Measurements from ENCODE around the gene SETD1B. TPM values are rescaled to one million over a fixed set of nuclear protein-coding genes. Genes with fewer than 3 reads are reported as not detected.

Gene SETD1B
- total and polyA plus RNA-seq, 2 donors (not counting 3 experiments of a cell fraction or from before 2014, with no cell fraction given): 2.6 to 27.0 TPM

DNA sequence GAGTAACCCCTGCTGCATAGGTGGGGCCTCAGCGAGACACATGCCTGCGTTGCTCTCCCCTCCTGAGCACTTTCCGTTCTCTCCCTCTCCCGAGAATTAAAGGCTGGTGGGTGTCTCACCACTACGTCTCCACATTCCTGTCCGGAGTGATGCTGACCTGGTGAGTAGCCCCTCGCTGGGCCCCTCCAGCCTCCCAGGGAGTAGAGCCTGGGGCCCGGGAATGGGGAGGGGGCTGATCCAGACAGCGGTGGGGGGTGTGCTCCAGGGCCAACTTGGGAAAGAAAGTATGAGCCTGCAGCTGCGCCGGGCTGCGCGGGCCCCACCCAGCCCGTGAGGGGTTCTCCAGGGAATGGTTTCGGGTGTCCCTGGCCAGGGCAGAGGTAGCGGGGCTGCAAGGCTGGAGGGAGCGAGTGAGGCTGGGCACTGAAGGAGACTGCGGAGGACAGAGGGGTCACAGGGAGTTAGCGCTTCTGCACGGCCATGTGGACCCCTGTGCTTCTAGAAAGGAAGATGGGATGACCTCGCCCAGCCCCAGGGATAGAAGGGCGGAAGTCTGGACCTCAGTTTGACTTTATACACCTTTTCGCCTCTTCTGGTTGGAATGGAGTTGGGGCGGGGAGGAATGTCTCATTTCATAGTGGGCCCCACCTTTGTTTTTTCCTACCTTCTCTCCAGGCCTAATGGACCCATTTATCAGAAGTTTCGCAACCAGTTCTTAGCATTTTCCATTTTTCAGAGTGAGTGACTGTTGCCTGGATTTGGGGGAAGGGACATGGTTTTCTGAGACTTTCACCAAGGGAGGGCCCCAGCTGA lies 32.8 kb upstream of the SETD1B start:
- ChIA-PET CTCF (interaction anchor here (1.6 kb wide), 1 partner anchor 23 kb away, joined by 6 read pairs; no protein-coding TSS in a partner anchor), POLR2A (no interaction called here)
- no peak for TF ChIP-seq JUN (IDR thresholded peaks at IDR 0.05; ENCODE audit: borderline replicate concordance, insufficient read depth, insufficient read length, low read depth)
- no peak for TF ChIP-seq POLR2A (IDR thresholded peaks at IDR 0.05; ENCODE audit: low read depth, low read length)
- no peak for TF ChIP-seq MYC (IDR thresholded peaks at IDR 0.05; ENCODE audit: low read depth, low read length)
- no peak for TF ChIP-seq GATA2 (IDR thresholded peaks at IDR 0.05; ENCODE audit: insufficient read depth, insufficient read length, low read depth, low read length)
- TF ChIP-seq, protein P1, sequence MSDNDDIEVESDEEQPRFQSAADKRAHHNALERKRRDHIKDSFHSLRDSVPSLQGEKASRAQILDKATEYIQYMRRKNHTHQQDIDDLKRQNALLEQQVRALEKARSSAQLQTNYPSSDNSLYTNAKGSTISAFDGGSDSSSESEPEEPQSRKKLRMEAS (IDR thresholded peaks at IDR 0.05; ENCODE audit: insufficient read depth, insufficient read length): no peak
- TF ChIP-seq POLR2AphosphoS5 (IDR thresholded peaks at IDR 0.05; ENCODE audit: insufficient read depth, low read depth, low read length): no peak
- no peak for TF ChIP-seq FOS (IDR thresholded peaks at IDR 0.05; ENCODE audit: borderline replicate concordance, insufficient read depth, low read length)
- TF ChIP-seq, protein P2, sequence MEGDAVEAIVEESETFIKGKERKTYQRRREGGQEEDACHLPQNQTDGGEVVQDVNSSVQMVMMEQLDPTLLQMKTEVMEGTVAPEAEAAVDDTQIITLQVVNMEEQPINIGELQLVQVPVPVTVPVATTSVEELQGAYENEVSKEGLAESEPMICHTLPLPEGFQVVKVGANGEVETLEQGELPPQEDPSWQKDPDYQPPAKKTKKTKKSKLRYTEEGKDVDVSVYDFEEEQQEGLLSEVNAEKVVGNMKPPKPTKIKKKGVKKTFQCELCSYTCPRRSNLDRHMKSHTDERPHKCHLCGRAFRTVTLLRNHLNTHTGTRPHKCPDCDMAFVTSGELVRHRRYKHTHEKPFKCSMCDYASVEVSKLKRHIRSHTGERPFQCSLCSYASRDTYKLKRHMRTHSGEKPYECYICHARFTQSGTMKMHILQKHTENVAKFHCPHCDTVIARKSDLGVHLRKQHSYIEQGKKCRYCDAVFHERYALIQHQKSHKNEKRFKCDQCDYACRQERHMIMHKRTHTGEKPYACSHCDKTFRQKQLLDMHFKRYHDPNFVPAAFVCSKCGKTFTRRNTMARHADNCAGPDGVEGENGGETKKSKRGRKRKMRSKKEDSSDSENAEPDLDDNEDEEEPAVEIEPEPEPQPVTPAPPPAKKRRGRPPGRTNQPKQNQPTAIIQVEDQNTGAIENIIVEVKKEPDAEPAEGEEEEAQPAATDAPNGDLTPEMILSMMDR (IDR thresholded peaks at IDR 0.05; ENCODE audit: extremely low read depth in 1 of 2, insufficient read depth in 1 of 2, low read depth in 1 of 2, low read length in 2 of 2): no peak
- TF ChIP-seq EZH2 (IDR thresholded peaks at IDR 0.05; ENCODE audit: borderline replicate concordance, low read depth, low read length, severe bottlenecking): no peak

More for the DNA sequence above, 32.8 kb upstream of the SETD1B start:
- Histone ChIP-seq H3K79me2 (ENCODE audit: control insufficient read depth, insufficient read depth, low read length) (no peaks in the 10 kb centered on the region), H2AFZ (ENCODE audit: low read depth, low read length) (no peak overlapping the region), H3K4me1 (ENCODE audit: control insufficient read depth, extremely low read depth, insufficient read depth, low read length) (no peaks in the 10 kb centered on the region), H3K9me3 (replicated peaks; ENCODE audit: control insufficient read depth, insufficient read depth, low read length) (no peaks in the 10 kb centered on the region), H3K27ac (ENCODE audit: insufficient read depth, low read depth, low read length) (no peak overlapping the region), H3K27me3 (ENCODE audit: control insufficient read depth in 2 of 2, insufficient read depth in 2 of 2, low read length in 2 of 2) (no peaks in the 10 kb centered on the region), H3K4me2 (ENCODE audit: insufficient read depth, low read length) (no peak overlapping the region), H3K9me1 (replicated peaks; ENCODE audit: control insufficient read depth, extremely low read depth, insufficient read depth, low read length) (no peaks in the 10 kb centered on the region), H4K20me1 (replicated peaks; ENCODE audit: control insufficient read depth, extremely low read depth, insufficient read depth, low read length) (no peaks in the 10 kb centered on the region), H3K9ac (replicated peaks; ENCODE audit: extremely low read depth, insufficient read depth, low read length) (no peak overlapping the region), H3K4me3 (replicated peaks in 1 of 3; ENCODE audit: insufficient read depth in 1 of 3, low read depth in 1 of 3, low read length in 3 of 3) (no peak overlapping the region), H3K36me3 (ENCODE audit: control insufficient read depth in 2 of 2, extremely low read depth in 1 of 2, insufficient read depth in 2 of 2, low read length in 2 of 2) (no peaks in the 10 kb centered on the region)
- DNase-seq (ENCODE audit: low read depth, low spot score) (no peak), FAIRE-seq (no peak)
- intact Hi-C loops (cut with micrococcal nuclease) (loop anchor here (10.0 kb wide), 1 partner anchor 276 kb away; no protein-coding TSS in a partner anchor), dilution Hi-C loops (cut with MboI; ENCODE audit: extremely low pct_ligation_motif_present, low sequenced_read_pairs) (no loop called here)
- no TSS peak for BruUV-seq (replicated peaks)

Data from endothelial cell of umbilical vein (primary cell).